ENCODE results near the gene KAZN.

- TF ChIP-seq, protein P1, sequence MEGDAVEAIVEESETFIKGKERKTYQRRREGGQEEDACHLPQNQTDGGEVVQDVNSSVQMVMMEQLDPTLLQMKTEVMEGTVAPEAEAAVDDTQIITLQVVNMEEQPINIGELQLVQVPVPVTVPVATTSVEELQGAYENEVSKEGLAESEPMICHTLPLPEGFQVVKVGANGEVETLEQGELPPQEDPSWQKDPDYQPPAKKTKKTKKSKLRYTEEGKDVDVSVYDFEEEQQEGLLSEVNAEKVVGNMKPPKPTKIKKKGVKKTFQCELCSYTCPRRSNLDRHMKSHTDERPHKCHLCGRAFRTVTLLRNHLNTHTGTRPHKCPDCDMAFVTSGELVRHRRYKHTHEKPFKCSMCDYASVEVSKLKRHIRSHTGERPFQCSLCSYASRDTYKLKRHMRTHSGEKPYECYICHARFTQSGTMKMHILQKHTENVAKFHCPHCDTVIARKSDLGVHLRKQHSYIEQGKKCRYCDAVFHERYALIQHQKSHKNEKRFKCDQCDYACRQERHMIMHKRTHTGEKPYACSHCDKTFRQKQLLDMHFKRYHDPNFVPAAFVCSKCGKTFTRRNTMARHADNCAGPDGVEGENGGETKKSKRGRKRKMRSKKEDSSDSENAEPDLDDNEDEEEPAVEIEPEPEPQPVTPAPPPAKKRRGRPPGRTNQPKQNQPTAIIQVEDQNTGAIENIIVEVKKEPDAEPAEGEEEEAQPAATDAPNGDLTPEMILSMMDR (IDR thresholded peaks at IDR 0.05; ENCODE audit: poor library complexity, severe bottlenecking), result no peak
- TF ChIP-seq EP300 (conservative IDR thresholded peaks at IDR 0.05; ENCODE audit: poor library complexity, severe bottlenecking), result no peak
- TF ChIP-seq POLR2AphosphoS5 (IDR thresholded peaks at IDR 0.05), result no peak
- TF ChIP-seq MXI1 (conservative IDR thresholded peaks at IDR 0.05; ENCODE audit: poor library complexity, severe bottlenecking), result no peak
- no peak for TF ChIP-seq EZH2 (IDR thresholded peaks at IDR 0.05; ENCODE audit: borderline replicate concordance, insufficient read depth, low read length, poor library complexity, severe bottlenecking)
- no peak for TF ChIP-seq TAF1 (IDR thresholded peaks at IDR 0.05; ENCODE audit: low read depth)
- no peak for TF ChIP-seq RAD21 (conservative IDR thresholded peaks at IDR 0.05)
- TF ChIP-seq, protein P2, sequence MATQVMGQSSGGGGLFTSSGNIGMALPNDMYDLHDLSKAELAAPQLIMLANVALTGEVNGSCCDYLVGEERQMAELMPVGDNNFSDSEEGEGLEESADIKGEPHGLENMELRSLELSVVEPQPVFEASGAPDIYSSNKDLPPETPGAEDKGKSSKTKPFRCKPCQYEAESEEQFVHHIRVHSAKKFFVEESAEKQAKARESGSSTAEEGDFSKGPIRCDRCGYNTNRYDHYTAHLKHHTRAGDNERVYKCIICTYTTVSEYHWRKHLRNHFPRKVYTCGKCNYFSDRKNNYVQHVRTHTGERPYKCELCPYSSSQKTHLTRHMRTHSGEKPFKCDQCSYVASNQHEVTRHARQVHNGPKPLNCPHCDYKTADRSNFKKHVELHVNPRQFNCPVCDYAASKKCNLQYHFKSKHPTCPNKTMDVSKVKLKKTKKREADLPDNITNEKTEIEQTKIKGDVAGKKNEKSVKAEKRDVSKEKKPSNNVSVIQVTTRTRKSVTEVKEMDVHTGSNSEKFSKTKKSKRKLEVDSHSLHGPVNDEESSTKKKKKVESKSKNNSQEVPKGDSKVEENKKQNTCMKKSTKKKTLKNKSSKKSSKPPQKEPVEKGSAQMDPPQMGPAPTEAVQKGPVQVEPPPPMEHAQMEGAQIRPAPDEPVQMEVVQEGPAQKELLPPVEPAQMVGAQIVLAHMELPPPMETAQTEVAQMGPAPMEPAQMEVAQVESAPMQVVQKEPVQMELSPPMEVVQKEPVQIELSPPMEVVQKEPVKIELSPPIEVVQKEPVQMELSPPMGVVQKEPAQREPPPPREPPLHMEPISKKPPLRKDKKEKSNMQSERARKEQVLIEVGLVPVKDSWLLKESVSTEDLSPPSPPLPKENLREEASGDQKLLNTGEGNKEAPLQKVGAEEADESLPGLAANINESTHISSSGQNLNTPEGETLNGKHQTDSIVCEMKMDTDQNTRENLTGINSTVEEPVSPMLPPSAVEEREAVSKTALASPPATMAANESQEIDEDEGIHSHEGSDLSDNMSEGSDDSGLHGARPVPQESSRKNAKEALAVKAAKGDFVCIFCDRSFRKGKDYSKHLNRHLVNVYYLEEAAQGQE (IDR thresholded peaks at IDR 0.05; ENCODE audit: borderline replicate concordance), result no peak
Observed at GRCh38 chr1:15145327-15145726, 546.8 kb downstream of the KAZN start.
